Skin of body (tissue), 2 donors: Measurements from ENCODE around the gene GCNT1. TPM values are rescaled to one million over a fixed set of nuclear protein-coding genes. Genes with fewer than 3 reads are reported as not detected.
"Not testable (repeated sequence)": the region's sequence is repeated elsewhere in the genome, so short reads cannot be mapped to it uniquely, and the experiment has no call there.

ENCODE experiments used
- DNase-seq: peaks from one replicate; lab custom pipeline; 2025; lab: John Stamatoyannopoulos, UW
- total RNA-seq: library from RNA; depleted of rRNA; stranded (reverse); fragments of >200 nt; gene quantifications from one replicate; pipeline ENCODE4 v1.2.3, GENCODE V29; 2014

GCNT1 gene
- total RNA-seq, 1 donor from 2014 or later, result 8.4 TPM

- not testable (repeated sequence) for DNase-seq
These were observed 73.9 kb downstream of the GCNT1 start for GRCh38 chr9:76532877-76533276.

GRCh38 chr9:76534026-76534425 is 75.0 kb downstream of the GCNT1 start:
- DNase-seq, result no peak

DNA sequence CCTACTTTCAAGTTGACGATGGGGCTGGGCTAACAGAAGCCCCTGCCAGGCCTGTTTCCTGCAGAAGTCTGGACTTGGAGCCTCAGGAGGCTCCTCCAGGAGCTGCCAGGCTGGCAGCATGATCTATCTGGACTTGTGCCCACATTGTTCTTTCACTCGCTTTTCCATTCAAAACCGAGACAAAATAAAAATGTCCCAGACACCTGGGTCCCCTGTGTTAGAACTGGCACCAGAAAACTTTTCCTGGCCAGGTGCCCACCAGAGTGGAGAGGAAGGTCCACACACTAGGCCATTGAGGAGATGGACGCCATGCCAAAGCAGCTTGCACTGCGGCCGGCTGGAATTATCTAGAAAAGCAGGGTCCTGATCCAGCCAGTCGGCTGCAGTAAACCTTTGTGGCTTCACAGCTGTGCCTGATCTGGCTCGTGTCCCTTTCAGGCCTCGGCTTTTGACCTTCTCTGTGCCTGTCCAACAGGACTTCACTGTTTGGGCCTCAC is 78.2 kb downstream of the GCNT1 start:
- no peak for DNase-seq

DNA sequence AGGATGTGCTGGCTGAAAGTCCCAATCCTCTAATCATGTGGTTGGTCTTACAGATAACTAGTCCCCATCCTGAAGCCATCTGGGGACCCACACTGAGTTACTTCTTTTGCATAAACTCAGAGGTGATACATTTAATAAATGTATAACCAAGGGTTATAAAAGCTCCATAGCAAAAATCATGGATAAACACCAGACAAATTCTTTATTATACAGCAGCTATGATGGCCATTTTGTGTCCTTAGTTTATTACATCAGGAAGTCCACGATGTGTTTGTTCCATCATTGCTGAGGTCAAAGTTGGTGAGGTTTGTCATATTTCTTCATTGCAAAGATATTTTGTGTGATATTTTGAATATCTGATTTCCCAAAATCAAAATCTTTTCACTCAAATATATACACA is 80.2 kb downstream of the GCNT1 start:
- no peak for DNase-seq

- DNase-seq, result no peak
These were observed 83.4 kb downstream of the GCNT1 start for GRCh38 chr9:76542360-76542759.

- no peak for DNase-seq
These were observed 86.2 kb downstream of the GCNT1 start for GRCh38 chr9:76545191-76545590.

DNA sequence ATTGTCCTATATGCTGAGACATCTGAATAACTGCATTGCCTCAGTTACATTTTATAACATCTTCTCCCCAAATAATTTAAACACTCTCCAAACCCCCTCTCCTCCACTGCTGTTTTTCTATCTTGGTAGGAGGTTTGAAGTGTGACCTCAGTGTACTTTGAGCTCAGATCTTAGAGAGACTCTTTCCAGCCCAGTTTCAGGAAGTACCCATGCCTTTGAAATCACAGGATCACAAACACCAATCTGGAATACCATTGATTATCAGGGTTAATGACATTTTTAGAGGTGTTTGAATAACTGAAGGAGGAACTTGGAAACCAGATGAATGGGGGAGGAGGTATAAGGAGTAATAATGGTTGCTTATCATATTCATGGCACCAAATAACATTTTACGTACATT is 93.2 kb downstream of the GCNT1 start:
- no peak for DNase-seq

GRCh38 chr9:76552751-76553455 is 93.9 kb downstream of the GCNT1 start:
- DNase-seq, result no peak

DNA sequence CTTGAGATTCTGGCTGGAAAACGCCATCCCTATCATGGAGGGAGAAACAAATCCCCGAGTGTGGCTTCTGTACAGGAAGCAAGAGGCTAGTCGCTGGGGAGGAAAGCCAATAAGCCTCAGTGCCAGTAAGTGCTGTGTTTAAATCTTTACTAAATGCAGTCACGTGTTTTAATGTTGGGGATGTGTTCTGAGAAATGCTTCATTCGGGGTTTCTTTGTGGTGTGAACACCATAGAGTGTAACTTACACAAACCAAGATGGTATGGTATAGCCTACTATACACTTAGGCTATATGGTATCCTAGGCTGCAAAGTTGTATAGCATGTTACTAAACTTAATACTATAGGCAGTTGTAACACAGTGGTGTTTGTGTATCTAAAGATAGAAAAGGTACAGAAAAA is 94.7 kb downstream of the GCNT1 start:
- DNase-seq, result no peak

Other genes starting within 250 kb of the GCNT1 start
- 15.3 TPM for gene RFK, start 64.8 kb upstream of the GCNT1 start, total RNA-seq